Activated T-cell treated with anti-CD3 and anti-CD28 coated beads, Interleukin-2, amount 50 U/mL, for 24 hours (primary cell): ENCODE data around the gene RPEL1.
A peak's percentile ranks its signal among the peaks of the same experiment; 100 is the strongest.
"Not testable (repeated sequence)": the region's sequence is repeated elsewhere in the genome, so short reads cannot be mapped to it uniquely, and the experiment has no call there.

Experiments used
- DNase-seq: peaks from one replicate; pipeline ENCODE4 v3.0.0-alpha.2; 2020
- H3K27ac Mint-ChIP-seq: 2 replicates; pipeline ENCODE4 v1.8.0; 2020; ENCODE audit warnings: mild to moderate bottlenecking, mixed read lengths
- H3K27me3 Mint-ChIP-seq: 2 replicates; pipeline ENCODE4 v1.8.0; 2020; ENCODE audit warnings: mixed read lengths
- H3K36me3 Mint-ChIP-seq: 2 replicates; pipeline ENCODE4 v1.8.0; 2020; ENCODE audit warnings: low read depth, mixed read lengths
- H3K4me1 Mint-ChIP-seq: 2 replicates; pipeline ENCODE4 v1.8.0; 2020; ENCODE audit warnings: low read depth, mixed read lengths
- H3K4me3 Mint-ChIP-seq: 2 replicates; pipeline ENCODE4 v1.8.0; 2020; ENCODE audit warnings: mild to moderate bottlenecking, moderate library complexity, mixed read lengths
- H3K9me3 Mint-ChIP-seq: 2 replicates; pipeline ENCODE4 v1.8.0; 2020; ENCODE audit warnings: mixed read lengths

Gene RPEL1

DNA sequence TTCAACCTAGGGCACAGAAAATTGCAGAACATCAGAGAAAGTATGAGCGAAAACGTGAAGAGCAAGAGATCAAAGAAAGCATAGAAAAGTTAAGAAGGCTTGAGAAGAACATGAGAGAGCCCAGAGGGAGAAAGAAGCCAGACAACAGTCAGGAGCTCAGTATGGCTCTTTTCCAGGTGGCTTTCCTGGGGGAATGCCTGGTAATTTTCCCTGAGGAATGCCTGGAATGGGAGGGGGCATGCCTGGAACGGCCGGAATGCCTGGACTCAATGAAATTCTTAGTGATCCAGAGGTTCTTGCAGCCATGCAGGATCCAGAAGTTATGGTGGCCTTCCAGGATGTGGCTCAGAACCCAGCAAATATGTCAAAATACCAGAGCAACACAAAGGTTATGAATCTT lies 29.3 kb upstream of the RPEL1 start:
- not testable (repeated sequence) for H3K27me3 Mint-ChIP-seq, DNase-seq, H3K4me3 Mint-ChIP-seq, H3K4me1 Mint-ChIP-seq, H3K36me3 Mint-ChIP-seq, H3K9me3 Mint-ChIP-seq, H3K27ac Mint-ChIP-seq

DNA sequence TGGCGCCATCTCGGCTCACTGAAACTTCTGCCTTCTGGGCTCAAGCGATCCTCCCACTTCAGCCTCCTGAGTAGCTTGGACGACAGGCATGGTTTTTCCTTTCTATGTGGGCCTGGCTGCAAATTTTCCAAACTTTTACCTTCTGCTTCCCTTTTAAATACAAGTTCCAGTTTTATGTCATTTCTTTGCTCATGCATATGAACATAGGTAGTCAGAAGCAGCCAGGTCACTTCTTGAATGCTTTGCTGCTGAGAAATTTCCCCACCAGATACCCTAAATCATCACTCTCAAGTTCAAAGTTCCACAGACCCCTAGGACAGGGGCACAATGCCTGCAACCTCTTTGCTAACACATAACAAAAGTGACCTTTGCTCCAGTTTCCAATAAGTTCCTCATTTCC lies 21.6 kb upstream of the RPEL1 start:
- Mint-ChIP-seq H3K27me3 (no peaks in the 10 kb centered on the region), H3K9me3 (peaks cover 14% of the 10 kb centered on the region), H3K36me3 (no peaks in the 10 kb centered on the region), H3K4me3 (no peak overlapping the region), H3K27ac (no peak overlapping the region), H3K4me1 (no peaks in the 10 kb centered on the region)
- no peak for DNase-seq

GRCh38 chr10:103224721-103225120 lies 21.0 kb upstream of the RPEL1 start:
- H3K9me3 Mint-ChIP-seq: peaks cover 14% of the 10 kb centered on the region
- H3K27ac Mint-ChIP-seq, H3K4me1 Mint-ChIP-seq, DNase-seq, H3K27me3 Mint-ChIP-seq, H3K4me3 Mint-ChIP-seq, H3K36me3 Mint-ChIP-seq: not testable (repeated sequence)

GRCh38 chr10:103225939-103226338 lies 19.7 kb upstream of the RPEL1 start:
- no peak overlapping the region for H3K27ac Mint-ChIP-seq
- no peak for DNase-seq
- no peaks in the 10 kb centered on the region for H3K4me1 Mint-ChIP-seq
- no peaks in the 10 kb centered on the region for H3K27me3 Mint-ChIP-seq
- H3K36me3 Mint-ChIP-seq: no peaks in the 10 kb centered on the region
- no peak overlapping the region for H3K4me3 Mint-ChIP-seq
- H3K9me3 Mint-ChIP-seq: peaks cover 14% of the 10 kb centered on the region

- H3K27ac Mint-ChIP-seq: no peak overlapping the region
- no peaks in the 10 kb centered on the region for H3K27me3 Mint-ChIP-seq
- H3K4me3 Mint-ChIP-seq: no peak overlapping the region
- no peaks in the 10 kb centered on the region for H3K36me3 Mint-ChIP-seq
- no peak for DNase-seq
- H3K4me1 Mint-ChIP-seq: no peaks in the 10 kb centered on the region
- peaks cover 11% of the 10 kb centered on the region for H3K9me3 Mint-ChIP-seq
These were observed 18.3 kb upstream of the RPEL1 start for GRCh38 chr10:103227416-103227815.

DNA sequence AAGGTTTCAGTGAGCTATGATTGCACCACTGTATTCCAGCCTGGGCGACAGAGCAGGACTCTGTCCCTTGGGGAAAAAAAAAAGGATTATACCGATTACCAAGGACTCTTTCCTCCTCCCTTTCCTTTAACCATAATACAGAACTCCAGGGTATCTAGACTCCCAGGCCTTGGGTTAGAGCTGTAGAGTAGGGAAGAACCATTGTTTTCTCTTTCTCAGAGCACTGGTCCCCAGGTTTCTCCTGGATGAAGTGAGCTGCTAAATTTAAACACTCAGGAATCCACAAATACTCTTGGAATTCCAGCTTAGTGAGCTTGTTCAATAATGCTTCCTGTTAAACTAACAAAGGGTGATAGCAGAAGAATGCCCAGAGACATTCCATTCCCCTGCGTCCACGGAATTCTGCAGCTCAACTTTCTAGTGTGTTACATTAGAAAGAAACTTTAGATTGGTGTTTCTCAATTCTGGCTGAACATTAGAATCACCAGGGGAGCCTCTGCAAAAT lies 14.6 kb upstream of the RPEL1 start:
- Mint-ChIP-seq H3K27ac (no peak overlapping the region), H3K4me1 (no peaks in the 10 kb centered on the region), H3K27me3 (no peaks in the 10 kb centered on the region), H3K4me3 (no peak overlapping the region), H3K9me3 (no peaks in the 10 kb centered on the region), H3K36me3 (no peaks in the 10 kb centered on the region)
- DNase-seq: no peak

GRCh38 chr10:103232131-103232673 lies 13.5 kb upstream of the RPEL1 start:
- Mint-ChIP-seq H3K4me1 (no peaks in the 10 kb centered on the region), H3K36me3 (no peaks in the 10 kb centered on the region), H3K9me3 (no peaks in the 10 kb centered on the region), H3K27me3 (no peaks in the 10 kb centered on the region), H3K4me3 (no peak overlapping the region), H3K27ac (no peak overlapping the region)
- no peak for DNase-seq

GRCh38 chr10:103232772-103233488 lies 12.8 kb upstream of the RPEL1 start:
- Mint-ChIP-seq H3K9me3 (no peaks in the 10 kb centered on the region), H3K4me1 (no peaks in the 10 kb centered on the region), H3K27me3 (no peaks in the 10 kb centered on the region), H3K4me3 (no peak overlapping the region), H3K27ac (no peak overlapping the region), H3K36me3 (no peaks in the 10 kb centered on the region)
- no peak for DNase-seq

DNA sequence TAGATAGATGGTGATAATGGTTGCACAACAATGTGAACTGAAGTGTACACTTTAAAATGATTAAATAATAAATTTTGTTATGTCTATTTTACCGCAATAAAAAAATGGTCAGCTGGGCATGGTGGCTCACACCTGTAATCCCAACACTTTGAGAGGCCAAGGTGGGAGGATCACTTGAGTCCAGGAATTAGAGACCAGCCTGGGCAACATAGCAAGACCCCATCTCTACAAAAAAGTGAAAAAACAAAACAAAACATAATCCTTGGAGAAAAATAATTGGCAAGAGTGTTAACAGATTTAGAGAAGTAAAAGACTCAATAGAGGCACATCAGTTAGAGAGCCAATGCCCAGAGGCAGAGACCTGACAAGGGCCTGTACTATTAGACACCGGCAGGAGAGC lies 9.9 kb upstream of the RPEL1 start:
- no peak overlapping the region for H3K27ac Mint-ChIP-seq
- H3K36me3 Mint-ChIP-seq: no peaks in the 10 kb centered on the region
- H3K27me3 Mint-ChIP-seq: no peaks in the 10 kb centered on the region
- peaks cover 6% of the 10 kb centered on the region for H3K4me1 Mint-ChIP-seq
- no peak for DNase-seq
- H3K4me3 Mint-ChIP-seq: no peak overlapping the region
- H3K9me3 Mint-ChIP-seq: no peaks in the 10 kb centered on the region

DNA sequence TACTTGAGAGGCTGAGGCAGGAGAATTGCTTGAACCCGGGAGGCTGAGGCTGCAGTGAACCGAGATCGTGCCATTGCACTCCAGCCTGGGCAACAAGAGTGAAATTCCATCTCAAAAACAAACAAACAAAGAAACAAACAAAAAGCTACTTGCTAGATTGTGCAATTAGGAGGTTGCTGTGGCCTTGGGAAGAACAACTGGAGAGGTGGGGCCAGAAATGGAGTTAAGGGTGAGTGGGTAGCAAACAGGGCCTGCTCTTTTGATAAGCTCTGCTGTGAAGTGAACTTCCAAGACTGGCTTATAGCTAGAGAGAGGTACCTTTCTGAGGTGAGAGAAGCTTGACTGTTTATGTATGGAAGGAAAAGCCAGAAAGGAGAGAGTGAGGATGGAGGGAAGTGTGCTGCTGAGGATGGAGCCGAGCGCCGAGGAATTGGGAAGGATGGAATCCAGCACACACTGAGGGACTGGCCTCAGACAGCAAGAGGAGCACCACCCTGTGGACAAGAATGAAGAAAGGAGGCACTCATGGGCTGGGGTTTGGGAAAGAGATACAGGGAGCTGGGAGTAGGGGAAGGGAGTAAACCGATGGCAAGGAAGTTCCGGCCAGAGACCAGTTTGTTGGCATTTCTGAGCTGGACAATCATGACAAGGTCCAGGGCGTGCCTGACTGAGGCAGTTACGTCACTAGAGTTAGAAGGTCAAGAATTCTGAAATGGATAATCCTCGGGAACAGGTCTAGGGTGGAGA lies 7.0 kb upstream of the RPEL1 start:
- no peaks in the 10 kb centered on the region for H3K27me3 Mint-ChIP-seq
- DNase-seq: no peak
- no peak overlapping the region for H3K27ac Mint-ChIP-seq
- no peaks in the 10 kb centered on the region for H3K36me3 Mint-ChIP-seq
- peaks cover 11% of the 10 kb centered on the region for H3K4me1 Mint-ChIP-seq
- H3K9me3 Mint-ChIP-seq: no peaks in the 10 kb centered on the region
- H3K4me3 Mint-ChIP-seq: no peak overlapping the region

GRCh38 chr10:103241262-103242011 lies 4.2 kb upstream of the RPEL1 start:
- H3K27me3 Mint-ChIP-seq: no peaks in the 10 kb centered on the region
- DNase-seq: no peak
- peaks cover 11% of the 10 kb centered on the region for H3K4me1 Mint-ChIP-seq
- no peak overlapping the region for H3K27ac Mint-ChIP-seq
- H3K36me3 Mint-ChIP-seq: no peaks in the 10 kb centered on the region
- no peak overlapping the region for H3K4me3 Mint-ChIP-seq
- H3K9me3 Mint-ChIP-seq: no peaks in the 10 kb centered on the region

DNA sequence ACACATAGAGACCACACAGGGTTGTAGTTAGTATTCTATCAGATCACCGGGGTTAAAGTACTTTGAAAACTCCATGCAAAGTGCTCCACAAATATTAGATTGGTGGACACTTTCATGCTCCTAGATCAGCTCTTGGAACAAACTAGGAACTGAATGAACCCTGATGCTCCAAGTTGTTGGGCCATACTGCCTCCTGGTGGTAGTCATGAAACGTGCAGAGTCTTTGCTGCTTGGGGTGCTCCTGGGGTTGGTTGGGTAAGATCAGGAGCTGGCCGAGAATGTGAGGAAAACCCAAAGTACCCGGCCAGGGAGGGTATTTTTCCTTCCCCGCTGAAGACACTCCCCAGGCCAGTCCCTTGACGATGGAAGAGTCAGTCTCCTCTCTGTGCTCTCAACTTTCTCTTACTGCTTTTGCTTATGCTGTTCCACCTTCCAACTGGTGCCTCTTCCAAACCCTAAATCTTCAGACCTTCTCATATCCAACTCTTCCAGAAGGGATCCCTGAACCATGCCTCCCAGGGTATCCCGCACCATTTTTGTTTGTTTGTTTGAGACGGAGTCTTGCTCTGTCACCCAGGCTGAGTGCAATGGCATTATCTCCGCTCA lies 918 bp upstream of the RPEL1 start:
- DNase-seq: peak; percentile 70
- H3K27ac Mint-ChIP-seq: no peak overlapping the region

GRCh38 chr10:103246324-103246723 lies 637 bp downstream of the RPEL1 start:
- Mint-ChIP-seq H3K4me1 (peaks cover 5% of the 10 kb centered on the region), H3K4me3 (no peak overlapping the region), H3K36me3 (no peaks in the 10 kb centered on the region), H3K27me3 (peaks cover 2% of the 10 kb centered on the region), H3K9me3 (peaks cover 2% of the 10 kb centered on the region), H3K27ac (no peak overlapping the region)
- DNase-seq: no peak

More for the DNA sequence above, 918 bp upstream of the RPEL1 start:
- no peaks in the 10 kb centered on the region for H3K27me3 Mint-ChIP-seq
- no peaks in the 10 kb centered on the region for H3K9me3 Mint-ChIP-seq
- no peak overlapping the region for H3K4me3 Mint-ChIP-seq
- peaks cover 11% of the 10 kb centered on the region for H3K4me1 Mint-ChIP-seq
- H3K36me3 Mint-ChIP-seq: no peaks in the 10 kb centered on the region

DNA sequence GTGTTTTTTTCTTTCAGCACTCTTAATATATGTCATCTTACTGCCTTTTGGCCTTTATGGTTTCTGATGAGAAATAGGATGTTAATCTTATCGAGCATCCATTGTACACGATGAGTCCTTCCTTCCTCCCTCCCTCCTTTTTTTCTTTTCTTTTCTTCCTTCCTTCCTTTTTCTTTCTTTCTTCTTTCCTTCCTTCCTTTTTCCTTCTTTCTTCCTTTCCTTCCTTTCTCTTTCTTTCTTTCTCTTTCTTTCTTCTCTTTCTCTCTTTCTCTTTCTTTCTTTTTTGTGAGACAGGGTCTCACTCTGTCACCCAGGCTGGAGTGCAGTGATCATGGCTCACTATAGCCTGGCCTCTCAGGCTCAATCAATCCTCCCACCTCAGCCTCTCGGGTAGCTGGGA lies 8.4 kb downstream of the RPEL1 start:
- DNase-seq: no peak
- Mint-ChIP-seq H3K4me1 (peaks cover 4% of the 10 kb centered on the region), H3K4me3 (no peak overlapping the region), H3K27ac (no peak overlapping the region), H3K36me3 (no peaks in the 10 kb centered on the region), H3K27me3 (peaks cover 2% of the 10 kb centered on the region), H3K9me3 (peaks cover 7% of the 10 kb centered on the region)
